ENCODE measurements around the gene RRAGC.

DNA sequence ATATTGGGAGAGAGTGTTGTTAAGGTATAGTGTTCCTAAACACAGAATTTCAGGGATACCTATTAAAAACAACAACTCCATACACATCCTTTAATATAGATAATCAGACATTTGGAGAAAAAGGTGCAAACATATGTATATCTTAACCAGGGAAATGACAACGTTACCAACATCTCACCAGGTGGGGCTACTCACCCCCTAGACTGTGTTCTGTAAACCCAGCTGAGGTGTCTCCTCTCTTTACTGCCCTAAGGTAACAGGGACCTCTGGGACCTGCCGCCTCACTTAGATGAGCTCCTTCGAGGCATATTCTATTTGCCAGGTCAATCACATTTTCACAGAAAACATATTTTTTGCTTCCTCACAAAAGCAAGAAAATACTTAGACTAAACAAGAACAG is 13.4 kb downstream of the RRAGC start:
- no peak for TF ChIP-seq POLR2AphosphoS5 (IDR thresholded peaks at IDR 0.05; ENCODE audit: low read depth, low read length)
- TF ChIP-seq, protein P1, sequence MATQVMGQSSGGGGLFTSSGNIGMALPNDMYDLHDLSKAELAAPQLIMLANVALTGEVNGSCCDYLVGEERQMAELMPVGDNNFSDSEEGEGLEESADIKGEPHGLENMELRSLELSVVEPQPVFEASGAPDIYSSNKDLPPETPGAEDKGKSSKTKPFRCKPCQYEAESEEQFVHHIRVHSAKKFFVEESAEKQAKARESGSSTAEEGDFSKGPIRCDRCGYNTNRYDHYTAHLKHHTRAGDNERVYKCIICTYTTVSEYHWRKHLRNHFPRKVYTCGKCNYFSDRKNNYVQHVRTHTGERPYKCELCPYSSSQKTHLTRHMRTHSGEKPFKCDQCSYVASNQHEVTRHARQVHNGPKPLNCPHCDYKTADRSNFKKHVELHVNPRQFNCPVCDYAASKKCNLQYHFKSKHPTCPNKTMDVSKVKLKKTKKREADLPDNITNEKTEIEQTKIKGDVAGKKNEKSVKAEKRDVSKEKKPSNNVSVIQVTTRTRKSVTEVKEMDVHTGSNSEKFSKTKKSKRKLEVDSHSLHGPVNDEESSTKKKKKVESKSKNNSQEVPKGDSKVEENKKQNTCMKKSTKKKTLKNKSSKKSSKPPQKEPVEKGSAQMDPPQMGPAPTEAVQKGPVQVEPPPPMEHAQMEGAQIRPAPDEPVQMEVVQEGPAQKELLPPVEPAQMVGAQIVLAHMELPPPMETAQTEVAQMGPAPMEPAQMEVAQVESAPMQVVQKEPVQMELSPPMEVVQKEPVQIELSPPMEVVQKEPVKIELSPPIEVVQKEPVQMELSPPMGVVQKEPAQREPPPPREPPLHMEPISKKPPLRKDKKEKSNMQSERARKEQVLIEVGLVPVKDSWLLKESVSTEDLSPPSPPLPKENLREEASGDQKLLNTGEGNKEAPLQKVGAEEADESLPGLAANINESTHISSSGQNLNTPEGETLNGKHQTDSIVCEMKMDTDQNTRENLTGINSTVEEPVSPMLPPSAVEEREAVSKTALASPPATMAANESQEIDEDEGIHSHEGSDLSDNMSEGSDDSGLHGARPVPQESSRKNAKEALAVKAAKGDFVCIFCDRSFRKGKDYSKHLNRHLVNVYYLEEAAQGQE (IDR thresholded peaks at IDR 0.05; ENCODE audit: insufficient read depth in 1 of 2, low read depth in 2 of 2, low read length in 2 of 2) = no peak

Data from PFSK-1 (cell line).